Activated effector memory CD4-positive, alpha-beta T cell treated with Interleukin-2 at 50 U/mL for 16 hours (primary cell): ENCODE results near the gene ZNF302.
"Not testable (repeated sequence)": the region's sequence is repeated elsewhere in the genome, so short reads cannot be mapped to it uniquely, and the experiment has no call there.

Experiments used
- DNase-seq: peaks from one replicate; pipeline ENCODE4 v3.0.0-alpha.2; 2020

The ZNF302 gene

DNA sequence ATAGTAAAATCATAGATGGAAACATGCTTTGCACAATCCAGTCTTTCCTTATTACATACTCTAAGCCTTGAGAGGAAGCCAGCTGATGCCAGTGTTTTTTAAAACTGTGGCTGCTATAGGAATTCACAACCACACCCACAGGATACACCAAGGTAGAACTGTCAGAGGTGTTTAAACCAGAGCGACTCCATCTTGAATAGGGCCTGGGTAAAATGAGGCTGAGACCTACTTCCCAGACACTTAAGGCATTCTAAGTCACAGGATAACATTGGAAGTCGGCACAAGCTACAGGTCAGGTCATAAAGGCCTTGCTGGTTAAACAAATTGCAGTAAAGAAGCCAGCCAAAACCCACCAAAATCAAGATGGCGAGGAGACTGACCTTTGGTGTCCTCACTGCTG is 2.2 kb upstream of the ZNF302 start:
- no peak for DNase-seq

DNA sequence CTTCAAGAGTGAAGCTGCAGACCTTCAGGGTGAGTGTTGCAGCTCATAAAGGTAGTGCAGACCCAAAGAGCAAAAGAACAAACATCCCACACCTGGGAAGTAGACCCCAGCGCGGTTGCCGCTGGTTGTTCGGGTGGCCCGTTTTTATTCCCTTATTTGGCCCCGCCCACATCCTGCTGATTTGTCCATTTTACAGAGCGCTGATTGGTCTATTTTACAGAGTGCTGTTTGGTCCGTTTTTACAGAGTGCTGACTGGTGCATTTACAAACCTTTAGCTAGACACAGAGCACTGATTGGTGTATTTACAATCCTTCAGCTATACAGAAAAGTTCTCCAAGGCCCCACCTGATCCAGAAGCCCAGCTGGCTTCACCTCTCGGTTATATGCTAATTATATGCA is 1.6 kb upstream of the ZNF302 start:
- DNase-seq: no peak

DNA sequence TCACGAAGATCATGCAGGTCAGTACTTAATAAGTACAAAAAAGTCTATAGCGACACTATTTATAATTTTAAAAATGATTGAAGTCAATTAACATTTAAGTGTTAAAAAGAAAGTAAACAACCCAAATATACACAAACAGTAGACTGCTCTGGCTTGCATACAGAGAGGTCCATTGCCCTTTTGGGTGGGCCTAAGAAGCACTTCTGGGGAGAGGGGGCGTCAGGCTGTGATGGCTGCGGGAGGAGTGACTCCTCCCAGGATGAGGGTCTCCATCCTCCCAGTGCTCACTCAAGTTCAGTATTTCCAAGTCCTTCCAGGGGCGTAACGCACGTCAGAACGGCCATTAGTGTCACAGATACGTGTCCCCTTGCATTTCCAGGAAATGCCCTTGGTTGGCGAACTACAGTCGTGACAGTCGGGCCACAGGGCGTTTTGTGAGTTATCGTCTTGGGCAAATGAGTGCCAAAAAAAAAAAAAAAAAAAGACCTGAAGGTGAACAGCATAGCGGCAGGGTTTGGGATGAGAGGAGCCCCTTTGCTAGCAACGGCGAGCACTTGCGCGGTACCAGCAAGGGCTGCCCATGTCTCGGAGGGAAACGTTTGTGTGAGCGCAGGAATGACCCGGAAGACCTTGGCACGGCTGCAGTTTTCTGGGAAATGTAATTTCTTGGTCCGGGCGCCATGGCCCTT is 637 bp upstream of the ZNF302 start, which contains the start of gene SCGB2B2:
Gene SCGB2B2 (minus strand): TSS at position 463 of the 689 bp plus-strand sequence. CDS start 82,596 bp downstream, outside the sequence.
- DNase-seq: no peak

DNA sequence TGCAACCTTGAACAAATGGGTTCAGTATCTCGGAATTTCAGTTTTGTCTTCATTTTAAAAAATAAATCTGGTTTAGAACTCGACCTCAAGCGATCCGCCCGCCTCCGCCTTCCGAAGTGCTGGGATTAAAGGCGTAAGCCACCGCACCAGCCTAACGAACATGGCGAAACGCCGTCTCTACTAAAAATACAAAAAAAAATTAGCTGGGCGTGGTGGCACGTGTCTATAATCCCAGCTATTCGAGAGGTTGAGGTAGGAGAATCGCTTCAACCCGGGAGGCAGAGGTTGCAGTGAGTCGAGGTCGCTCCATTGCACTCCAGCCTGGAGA is 571 bp downstream of the ZNF302 start:
- no peak for DNase-seq

DNA sequence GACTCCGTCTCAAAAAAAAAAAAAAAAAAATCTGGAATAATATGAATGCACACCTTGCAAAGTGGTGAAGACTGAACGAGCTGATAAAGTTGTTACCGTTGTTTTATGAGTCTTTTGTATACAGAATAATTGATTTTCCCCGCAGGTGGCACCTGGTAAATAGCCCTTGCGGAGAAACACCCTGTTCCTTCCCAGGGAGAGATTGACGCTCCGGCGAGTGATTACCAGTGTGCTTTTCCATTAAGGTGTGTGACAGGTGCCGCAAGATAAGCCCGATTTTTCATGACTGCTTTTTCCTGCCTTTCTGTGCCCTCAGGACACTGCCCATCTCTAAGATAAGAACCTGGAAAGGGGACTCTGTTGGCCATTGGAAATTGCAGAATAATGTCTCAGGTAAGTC is 943 bp downstream of the ZNF302 start:
- DNase-seq: no peak

DNA sequence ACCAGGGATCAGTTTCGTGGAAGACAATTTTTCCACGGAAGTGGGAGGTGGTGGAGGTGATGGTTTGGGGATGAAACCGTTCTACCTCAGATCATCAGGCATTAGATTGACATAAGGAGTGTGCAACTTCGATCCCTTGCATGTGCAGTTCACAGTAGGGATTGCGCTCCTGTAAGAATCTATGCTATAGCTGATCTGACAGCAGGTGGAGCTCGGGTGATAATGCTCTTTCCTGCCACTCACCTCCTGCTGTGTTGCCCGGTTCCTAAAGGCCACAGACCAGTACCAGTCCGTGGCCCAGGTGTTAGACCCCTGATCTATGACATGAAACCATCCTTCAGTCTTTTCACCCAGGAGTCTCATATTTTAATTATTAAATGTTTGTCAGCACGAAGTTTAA is 4.0 kb downstream of the ZNF302 start:
- DNase-seq: no peak

DNA sequence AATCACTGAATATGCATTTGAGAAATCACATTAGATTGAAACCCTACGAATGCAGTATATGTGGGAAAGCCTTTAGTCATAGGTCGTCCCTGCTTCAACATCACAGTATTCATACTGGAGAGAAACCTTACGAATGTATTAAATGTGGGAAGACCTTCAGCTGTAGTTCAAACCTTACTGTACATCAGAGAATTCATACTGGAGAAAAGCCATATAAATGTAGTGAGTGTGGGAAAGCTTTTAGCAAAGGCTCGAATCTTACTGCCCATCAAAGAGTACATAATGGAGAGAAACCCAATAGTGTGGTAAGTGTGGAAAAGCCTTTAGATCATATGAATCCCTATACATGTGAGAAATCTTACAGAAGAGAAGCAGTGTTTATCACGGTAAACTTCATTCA is 7.8 kb downstream of the ZNF302 start:
- not testable (repeated sequence) for DNase-seq

DNA sequence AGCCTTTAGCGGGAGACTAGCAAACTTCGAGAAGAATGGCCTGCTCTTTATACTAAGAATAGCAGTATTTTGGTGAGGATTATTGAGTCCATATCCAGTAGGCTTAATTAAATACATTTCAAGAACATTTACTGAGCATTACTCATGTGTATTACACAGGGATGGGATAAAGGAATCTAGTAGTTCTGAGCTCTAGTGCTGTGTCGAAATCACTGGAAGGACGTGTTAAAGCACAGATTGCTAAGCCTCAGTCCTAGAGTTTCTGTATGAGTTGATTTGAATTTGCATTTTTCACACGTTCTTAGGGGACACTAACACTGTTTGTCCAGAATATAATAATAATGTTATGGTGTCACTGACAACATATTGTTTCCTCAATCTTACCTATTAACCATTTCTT is 9.0 kb downstream of the ZNF302 start:
- no peak for DNase-seq

DNA sequence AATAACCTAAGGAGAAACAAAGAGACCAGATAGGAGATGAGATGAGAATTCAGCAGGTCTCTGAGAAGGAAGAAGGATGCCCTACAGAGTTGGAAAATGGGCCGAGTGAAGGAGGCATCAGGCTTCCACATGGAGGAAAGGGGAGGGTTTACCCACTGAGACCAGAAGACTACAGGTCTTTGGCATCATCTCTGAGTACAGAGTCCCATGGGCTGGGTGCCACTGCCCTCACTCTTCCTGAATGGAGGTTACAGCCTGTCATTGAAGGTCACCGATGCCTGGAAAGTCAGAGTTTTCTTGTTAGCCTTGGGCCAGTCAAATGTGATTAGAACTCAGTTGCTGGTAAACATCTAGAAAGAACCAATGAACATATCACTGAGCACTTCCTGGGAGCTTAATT is 9.9 kb downstream of the ZNF302 start:
- DNase-seq: no peak

DNA sequence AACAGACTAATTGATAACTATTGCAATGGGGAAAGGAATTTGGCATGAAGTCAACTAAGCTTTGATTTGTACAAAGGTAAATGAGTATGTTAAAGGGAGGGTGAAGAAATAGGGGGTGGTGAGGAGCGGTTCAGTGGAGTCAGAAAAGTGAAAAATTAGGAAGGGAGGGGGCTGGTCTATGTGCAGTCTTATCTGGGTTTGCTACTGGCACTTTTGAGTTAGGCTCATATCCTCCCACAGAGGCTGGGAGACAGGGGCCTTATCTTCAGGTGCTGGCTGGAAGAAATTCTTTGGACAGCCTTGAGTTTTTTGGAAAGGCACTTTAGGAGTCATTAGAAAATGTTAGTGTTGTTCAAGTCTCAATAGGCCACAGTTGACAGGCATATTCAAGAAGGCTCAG is 11.1 kb downstream of the ZNF302 start:
- DNase-seq: no peak

DNA sequence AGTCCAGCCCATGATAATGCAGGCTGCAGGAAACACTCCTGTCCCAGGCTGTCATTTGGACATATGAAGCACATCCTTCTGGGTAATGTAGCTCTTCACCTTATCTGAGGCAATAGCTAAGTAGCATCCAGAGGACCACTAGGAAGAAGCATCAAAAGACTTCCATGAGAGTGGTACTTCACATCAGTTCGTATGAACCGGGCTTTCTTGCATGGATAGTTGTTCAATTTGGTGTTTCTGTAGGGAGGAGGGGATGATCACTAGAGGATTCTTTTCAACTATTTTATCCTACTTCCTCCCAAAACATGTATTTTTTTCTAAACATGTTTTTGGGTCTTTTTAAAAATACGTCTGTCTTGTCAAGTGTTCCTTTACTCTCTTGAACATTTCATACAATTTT is 12.9 kb downstream of the ZNF302 start:
- no peak for DNase-seq

DNA sequence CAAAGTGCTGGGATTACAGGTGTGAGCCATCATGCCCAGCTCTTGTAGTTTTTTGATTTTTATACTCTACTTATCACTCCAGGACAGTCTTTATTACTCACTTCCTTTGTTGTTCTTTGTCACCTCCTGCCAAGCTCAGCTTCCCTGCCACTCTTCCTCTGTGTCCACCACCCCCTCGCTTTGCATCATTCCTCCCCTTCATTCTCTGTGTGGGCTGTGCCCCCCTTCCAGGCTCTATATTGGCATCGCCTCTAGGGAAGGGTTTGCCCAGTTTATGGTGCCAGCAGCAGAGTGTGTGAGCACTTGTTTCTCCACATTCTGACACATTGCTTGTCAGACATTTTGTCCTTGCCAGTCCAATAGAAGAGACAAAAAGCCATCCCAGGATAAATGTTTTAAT is 15.1 kb downstream of the ZNF302 start:
- no peak for DNase-seq

DNA sequence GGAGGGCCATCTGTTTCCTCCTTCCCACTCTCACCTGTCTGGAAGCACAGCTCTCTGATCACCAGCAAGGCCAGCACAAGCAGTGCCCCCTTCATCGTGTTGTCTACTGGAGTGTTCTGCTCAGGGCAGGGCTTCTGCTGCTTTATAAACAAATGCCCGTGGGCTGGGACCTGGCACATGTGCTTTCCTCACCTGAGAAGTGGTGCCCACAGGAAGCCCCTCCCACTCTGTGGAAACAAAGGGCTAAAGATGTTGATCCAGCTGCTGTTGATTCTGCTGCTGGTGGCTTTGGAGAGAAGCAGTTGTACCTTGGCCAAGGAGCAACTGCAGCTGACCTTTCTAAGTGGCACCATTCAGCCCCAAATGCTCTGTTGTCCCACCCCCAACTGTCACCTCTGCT is 30.2 kb downstream of the ZNF302 start:
- no peak for DNase-seq

DNA sequence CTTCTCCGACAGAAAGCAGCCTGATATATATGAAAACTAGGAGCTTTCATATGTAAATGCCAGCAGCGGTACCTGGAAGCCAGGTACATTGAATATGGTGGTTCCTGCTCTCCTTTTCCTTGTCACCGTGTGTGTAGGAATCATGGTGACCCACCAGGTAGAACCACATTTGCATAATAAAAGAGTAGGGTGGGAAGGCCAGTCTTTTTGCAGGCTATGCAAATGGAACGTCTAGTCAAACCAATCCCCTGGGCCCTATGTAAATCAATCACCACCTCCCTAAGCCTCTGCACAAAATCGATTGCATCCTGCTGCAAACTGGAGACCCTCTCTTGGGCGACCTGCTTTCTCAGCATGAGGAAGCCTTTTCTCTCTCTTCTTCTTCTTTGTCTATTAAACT is 34.4 kb downstream of the ZNF302 start:
- DNase-seq: no peak

DNA sequence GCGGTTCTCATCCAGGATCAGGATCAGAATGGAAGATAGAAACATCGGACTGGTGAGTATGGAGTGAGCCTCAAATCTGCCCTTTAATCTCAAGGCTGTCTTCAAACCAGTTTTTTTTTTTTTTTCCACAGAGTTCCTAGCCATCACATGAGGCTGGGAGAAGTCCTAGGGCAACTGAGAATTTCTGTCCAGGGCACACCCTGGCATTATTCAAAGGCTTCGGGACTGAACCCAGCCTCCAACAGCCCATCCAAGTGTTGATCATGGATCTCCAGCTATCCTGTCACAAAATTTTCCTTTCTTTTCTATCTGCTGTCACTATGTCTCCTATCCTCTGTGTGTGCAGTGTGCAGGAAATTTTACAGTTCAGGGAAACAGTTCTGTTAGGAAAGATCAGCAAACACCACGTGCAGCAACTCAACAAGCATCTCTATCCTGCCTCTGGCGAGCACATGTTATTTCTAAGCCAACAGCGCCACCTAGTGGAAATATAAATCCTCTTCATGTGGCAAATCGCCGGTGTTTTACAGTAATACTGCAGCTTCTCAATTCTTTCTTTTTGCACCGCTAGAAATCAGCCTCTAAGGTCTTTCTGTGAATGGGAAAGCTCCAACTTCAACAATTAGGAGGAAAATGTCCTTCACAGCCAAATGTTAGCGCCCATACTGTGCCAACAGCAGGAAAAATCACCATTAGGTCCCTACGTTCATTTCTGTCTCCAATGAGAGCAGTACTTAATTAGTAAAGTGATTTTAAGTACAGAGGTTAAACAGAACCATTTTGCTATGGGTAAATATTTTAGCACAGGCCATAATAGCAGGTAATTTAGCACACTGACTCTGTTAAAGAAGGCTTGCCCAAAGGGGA is 35.1 kb downstream of the ZNF302 start:
- no peak for DNase-seq

DNA sequence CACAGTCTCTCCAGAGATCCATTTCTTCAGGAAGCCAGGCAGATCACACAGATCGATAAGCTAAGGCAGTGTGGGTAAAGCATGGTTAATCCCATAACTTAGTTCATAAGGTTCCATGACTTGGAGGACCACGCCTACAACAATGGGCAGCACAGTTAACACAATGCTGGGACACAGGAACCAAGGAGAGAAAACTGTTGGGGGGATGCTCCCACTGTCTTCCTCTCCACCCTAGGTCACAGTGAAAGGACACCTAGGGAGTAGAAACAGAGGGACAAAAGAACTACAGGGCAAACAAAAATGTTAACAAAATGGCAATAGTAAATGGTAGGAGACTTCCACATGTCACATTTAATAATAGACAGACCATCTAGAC is 35.8 kb downstream of the ZNF302 start:
- DNase-seq: no peak

DNA sequence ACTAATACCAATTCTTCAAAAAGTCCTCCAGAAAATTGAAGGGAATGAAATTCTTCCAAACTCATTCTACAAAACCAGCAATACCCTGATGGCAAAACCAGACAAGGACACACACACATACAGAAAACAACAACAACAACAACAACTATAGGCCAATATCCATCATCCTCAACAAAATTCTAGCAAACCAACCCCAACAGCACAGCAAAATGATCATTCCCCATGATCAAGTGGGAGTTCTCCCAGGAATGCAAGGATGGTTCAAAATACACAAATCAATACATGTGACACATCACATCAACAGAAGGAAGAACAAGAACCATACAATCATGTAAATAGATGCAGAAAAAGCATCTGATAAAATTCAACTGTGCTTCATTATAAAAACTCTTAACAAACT is 37.9 kb downstream of the ZNF302 start:
- no peak for DNase-seq

DNA sequence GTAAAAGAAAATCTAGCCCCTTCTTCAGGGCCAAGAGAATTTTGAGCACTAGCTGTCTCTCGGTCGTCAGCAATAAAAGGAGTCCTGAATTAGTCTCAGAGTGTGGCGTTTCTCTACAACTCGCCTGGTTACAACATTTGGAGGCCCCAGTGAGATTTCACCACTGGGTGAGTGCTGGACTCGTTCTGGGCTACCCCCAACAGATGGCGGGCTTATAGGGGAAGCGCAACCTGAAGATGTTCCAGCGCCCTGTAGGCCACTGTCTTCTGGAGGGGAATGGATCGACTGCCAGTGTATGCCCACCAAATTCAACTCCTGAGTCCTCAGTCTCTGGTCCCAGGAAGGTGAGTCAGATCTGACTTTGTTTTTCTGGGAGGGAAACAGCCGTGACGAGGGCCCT is 44.9 kb downstream of the ZNF302 start:
- no peak for DNase-seq

DNA sequence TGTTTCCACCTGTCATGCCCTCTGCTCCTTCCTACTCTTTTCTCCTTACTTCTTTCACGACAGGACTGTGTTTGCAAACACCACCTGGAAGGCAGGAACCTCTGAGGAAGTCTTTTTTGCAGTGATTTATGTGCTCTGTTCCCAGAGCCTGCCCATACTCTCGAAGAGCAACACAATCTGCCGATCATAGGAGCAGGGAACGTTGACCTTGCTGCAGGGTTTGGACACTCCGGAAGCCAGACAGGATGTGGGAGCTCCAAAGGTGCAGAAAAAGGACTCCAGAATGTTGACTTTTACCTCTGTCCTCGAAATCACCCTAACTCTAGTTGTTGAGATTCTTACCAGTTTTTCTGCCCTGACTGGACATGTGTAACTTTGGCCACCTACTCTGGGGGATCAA is 47.9 kb downstream of the ZNF302 start:
- no peak for DNase-seq

DNA sequence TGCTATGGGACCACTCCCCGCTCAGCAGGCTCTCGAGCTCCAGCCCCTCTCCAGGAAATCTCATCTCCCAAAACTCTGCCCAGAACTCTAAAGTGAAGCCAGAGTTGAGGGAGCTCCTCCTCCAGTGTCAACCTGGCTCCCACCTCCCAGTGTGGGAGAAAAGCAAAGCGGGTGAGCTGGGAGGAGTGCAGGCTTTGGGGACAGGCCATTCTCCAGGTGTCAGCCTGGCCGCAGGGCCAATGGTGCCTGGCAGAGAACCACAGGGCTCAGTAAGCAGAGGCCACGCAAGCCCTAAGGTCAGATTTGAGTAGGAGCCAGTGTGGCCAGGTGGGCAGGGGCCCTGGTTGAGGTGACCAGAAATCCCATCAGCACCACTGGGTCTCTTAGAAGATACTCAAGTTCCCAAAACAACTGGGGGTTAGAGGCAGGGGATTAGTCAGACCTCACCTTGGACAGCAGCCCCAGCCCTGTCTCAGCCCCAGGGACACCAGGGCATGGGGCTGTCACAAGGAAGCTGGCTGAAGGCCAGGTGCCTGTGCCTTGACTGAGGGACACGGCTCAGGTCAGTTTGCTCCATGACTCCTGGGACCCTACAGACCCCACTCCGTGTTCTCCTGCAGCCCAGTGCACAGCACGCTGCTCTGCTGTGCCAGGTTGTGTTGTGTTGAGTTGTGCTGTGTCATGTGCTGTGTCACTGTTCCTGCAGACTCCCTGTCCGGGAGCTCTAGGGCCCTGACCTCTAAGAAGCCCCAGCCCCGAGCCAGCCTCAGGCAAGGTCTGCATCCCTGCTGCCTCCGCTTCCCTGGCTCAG is 53.7 kb downstream of the ZNF302 start:
- DNase-seq: no peak

DNA sequence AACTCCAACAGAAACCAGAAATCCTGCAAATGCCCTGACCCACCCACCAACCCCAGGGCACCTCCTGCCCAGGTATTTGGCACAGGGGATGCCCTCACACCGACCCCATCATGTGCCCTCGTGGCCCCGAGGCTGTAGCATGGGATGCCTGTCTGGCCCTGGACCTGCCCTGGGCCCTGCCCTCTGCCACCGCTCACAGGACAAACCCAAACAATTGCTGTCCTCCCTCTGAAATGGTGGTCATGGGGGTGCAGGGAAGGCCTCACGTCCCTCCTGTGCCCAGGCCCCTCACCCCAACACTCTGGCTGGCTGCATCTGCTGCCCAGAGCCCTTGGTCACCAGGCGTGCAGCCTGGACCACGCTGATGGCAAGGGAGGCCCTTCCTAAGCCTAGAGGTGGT is 54.5 kb downstream of the ZNF302 start:
- DNase-seq: no peak

DNA sequence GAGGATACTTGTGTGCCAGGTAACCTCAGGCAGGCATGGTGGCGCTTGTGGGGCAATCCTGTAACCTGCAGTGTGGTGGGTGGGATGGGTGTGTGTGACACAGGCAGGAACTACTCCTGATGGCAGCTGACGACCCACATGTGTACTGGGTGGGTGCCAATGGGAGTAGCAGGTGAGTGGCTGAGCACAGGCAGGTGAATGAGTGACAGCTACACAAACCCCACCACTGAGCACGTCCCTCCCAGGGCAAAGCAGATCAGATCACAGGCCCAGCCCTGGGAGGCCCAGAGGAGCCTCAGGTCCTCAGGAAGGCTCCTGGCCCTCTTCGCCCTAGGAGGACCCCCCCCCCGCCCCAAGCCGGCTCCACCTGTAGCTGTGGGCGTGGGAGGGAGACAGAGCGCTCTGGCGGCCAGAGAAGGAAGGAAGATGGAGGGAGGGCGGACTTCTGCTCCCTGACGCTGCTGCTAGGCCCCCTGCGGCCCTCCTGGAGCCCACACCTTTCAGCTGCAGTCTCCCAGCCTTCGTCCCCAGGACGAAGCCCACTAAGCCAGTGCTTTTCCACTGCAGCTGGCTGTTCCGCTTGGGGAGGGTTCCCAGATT is 55.2 kb downstream of the ZNF302 start:
- no peak for DNase-seq

DNA sequence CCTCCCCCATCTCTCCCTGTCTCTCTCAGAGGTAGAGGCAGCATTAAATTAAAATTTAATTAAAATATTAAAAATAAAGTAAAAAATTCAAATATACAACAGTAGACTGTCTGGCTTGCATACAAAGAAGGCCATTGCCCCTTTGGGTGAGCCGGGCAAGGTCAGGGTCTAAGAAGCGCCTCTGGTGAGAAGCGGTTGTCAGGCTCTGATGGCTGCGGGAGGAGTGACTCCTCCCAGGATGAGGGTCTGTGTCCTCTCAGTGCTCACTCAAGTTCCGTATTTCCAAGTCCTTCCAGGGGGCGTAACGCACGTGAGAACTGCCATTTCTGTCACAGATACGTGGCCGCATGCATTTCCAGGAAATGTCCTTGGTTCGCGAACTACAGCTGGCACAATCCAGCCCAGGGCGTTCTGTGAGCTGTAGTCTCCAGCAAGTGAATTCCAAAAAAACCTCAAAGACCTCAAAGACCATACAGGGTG is 55.8 kb downstream of the ZNF302 start:
- no peak for DNase-seq
